ENCODE results near the gene DGCR6L.
"Not testable (repeated sequence)": the region's sequence is repeated elsewhere in the genome, so short reads cannot be mapped to it uniquely, and the experiment has no call there.

DGCR6L gene

DNA sequence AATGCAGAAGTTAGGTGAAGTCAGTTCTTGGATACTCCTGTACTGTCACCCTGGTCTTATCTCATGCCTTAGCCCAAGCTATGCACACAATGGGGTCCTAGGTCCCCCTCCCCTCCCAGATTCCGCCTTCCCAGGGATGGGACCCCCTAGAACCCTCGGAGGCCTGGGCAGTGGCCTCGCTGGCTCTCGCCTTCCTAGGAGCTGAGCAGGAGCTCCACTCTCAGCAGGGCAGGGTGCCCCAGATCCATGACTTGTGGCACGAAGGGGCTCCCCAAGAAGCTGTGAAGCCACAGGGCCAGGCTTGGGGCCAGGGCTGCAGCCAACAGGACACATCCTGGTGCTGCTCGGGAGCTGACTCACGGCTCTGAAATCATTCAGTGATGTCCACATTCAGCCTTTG is 9.7 kb downstream of the DGCR6L start:
- not testable (repeated sequence) for DNase-seq (ENCODE audit: low read depth in 4 of 4, low spot score in 1 of 4)

DNA sequence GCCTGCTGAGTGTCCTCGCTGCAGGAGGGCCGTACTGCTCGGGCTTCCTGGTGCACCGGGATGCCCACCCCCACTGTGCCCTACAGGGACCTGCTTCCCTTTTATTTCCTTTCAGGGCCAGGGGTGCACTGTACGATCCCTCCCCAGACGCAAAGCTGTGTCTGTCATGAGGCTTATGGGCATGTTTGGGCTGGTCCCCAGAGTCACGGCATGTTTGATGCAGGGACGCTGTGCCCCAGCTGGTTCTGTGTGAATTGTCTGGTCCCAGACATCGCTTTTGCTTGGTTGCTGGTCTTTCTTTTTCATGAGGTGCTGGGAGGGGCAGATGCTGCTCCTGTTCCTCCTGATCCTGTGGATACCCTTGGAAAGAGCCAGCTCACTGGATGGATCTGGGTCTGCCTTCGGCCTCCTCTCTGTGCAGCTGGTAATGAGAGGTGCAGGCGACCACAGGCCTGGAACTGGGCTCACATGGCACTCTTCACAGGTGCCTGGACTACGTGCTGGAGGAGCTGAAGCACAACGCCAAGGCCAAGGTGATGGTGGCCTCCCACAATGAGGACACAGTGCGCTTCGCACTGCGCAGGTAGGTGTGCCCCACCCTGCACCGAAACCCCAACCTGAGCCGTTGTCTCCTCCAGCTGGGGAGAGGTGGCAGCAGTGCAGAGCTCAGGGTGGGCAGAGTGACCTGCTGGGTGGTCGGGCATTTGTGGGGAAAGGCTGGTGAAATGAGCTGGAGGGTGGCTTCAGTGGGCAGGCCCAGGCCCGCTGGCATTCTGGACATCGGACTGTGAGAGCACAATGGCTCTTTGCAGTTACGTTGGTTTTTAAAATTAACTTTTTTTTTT is 10.8 kb downstream of the DGCR6L start:
- not testable (repeated sequence) for DNase-seq (ENCODE audit: low read depth in 4 of 4, low spot score in 1 of 4)

DNA sequence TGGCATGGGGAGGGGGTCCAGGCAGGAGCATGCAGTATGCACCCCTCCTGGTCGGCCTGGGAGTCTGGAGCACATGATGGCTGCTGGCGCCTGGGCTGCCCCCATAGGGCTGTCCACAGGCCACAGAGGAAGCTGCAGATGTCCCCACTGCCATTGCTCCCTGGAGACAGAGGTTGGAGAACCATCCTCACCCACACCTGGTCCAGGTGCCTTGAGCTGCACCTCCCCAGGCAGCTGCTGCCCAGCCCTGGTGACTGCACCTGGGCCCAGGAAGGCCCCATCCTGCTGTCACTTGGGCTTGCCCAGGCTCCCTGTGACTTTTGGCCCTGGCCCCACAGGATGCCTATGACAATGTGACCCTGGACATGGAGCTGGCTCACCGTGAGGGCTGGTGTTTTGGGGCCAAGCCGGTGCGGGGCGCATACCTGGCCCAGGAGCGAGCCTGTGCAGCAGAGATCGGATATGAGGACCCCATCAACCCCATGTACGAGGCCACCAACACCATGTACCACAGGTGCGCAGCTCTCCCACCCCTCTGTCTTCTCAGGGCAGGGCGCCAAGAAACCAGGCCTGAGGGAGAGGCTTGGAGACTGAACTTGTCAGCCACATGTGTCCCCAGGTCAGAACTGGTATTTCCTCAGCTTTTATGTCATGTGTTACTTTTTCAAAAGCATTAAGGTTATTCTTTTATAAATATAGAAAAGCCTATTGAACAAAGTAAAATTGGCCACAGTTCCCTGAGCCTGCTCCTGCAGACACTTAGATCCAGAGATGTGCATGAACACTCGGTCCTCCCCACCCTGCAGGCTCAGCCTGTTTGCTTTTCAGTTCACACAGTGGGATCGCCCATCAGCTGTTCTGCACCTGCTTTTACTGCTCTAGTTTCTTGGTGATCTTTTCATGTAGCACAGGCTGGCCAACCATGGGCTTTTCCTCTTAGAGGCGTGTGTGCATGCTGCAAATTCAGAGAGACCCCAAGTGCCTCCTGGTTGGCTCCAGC is 12.1 kb downstream of the DGCR6L start:
- DNase-seq (ENCODE audit: low read depth in 4 of 4, low spot score in 1 of 4) = not testable (repeated sequence)

DNA sequence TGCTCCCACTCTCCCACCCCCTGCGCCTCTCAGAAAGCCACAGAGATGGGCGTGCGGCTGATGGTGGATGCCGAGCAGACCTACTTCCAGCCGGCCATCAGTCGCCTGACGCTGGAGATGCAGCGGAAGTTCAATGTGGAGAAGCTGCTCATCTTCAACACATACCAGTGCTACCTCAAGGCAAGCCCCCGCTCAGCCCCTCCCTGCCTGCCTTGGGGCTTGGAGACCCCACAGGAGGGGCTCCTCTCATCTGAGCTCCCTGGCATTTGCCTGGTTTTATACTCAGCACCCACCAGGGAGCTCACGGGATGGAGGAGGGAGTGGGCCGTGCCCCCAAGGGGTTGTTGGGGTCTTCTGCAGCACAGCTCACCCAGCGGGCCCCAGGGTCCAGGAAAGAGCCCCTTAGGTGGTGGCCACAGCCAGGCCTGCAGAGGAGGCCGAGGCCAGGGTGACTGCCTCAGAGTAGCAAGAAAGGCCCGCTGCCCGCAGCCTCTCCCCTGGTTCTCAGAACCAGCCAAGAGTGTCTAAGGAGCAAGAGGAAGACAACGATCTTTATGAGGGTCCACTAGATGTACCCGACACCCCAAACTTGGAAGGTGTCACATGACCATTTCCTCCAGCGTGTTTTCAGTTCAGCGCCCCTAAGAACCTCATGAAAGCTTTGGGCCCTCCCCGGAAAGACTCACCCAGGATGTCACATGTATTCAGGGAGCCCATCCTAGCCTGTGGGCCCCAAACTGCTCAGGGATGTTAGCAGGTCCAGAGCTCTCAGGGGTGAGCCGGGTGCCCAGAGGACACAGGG is 13.0 kb downstream of the DGCR6L start:
- not testable (repeated sequence) for DNase-seq (ENCODE audit: low read depth in 4 of 4, low spot score in 1 of 4)

DNA sequence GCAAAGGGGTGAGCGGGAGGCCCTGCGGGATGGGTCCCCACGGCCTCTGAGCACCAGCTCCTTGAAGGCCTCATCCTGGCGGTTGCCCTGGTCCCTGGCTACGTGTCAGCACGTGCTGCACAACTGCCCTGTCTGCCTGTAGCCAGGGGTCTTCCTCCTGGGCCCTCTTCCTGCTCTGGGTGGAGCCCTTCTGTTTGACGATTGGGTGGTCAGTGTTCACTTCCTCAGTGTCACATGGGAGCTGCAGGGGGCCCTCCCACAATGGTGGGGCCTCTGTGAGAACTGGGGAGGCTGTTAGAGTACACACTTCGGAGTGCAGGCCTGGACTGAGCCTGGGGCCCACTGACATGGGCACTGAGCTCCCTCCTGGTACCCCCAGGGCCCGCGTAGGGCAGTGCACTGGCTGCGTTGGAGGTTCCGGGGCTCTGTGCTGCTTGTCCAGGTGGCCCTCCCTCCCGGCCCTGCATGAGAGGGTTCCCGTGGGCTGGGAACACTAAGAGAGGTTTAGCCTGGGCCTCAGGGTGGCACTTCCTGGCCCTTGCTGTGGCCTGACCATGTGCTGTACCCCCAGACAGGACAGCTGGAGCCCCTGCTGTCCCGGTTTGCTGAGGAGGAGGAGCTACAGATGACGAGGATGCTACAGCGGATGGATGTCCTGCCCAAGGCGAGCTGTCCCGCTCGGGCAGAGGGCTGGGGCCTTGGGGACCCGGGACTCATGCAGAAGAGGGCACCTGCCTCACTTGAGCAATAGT is 13.8 kb downstream of the DGCR6L start:
- DNase-seq (ENCODE audit: low read depth in 4 of 4, low spot score in 1 of 4) = no peak

DNA sequence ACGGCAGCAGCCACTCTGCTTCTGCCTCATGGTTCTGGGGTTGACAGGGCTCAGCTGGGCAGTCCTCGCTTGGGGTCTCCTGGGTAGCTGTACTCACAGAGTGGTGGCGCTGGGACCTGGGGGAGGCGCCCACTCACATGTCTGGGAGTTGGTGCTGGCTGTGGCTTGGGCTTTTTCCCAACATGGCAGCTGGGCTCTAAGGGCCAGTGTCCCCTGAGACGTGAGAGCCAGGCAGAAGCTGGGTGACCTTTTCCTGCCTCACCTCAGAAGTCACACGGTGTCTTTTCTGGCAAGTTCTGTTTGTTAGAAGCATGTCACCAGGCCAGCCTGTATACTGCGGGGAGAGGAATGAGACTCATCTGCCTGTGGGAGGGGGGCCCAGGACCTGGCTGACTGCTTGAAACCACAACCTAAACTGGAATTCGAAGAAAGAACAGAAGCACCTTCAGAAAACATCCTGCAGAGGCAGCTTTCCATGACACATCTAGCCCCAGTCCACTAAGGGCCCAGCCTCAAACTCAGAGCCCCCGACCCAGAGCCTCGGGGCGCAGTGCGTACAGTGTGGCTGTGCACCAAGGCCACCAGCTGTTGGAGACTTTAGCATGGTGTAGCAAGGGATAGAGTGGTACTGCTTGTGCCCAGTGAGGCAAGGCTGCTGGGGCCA is 14.5 kb downstream of the DGCR6L start:
- not testable (repeated sequence) for DNase-seq (ENCODE audit: low read depth in 4 of 4, low spot score in 1 of 4)

DNA sequence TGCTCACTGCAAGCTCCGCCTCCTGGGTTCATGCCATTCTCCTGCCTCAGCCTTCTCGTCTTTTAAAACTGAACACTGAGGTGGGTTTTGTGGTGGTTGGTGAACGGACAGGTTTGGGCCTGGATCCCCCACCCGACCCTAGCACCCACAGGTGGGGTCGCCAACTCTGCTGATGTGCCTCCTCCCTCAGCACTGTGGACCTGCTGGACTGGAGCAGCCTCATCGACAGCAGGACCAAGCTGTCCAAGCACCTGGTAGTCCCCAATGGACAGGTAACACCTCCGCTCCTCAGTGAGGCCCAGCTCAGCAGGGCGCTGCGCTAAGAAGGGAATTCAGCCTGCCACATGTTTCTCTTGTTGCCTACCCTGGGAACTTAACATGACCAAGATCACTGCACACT is 15.2 kb downstream of the DGCR6L start:
- no peak for DNase-seq (ENCODE audit: low read depth in 4 of 4, low spot score in 1 of 4)

DNA sequence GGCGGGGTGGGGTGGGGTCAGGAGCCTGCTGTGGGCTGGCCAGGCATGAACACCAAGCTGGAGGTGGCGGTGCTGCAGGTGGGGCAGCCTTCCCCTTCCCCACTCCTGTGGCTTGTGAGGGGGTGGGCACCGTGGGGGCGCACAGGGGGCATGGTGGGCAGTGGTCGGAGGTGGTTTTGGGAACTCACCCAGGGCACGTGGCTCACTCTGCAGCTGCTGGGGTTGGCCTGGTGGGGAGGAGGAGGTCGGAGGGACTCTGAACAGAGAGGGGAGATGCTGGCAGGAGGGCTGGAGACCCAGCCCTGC is 16.7 kb downstream of the DGCR6L start:
- not testable (repeated sequence) for DNase-seq (ENCODE audit: low read depth in 4 of 4, low spot score in 1 of 4)

DNA sequence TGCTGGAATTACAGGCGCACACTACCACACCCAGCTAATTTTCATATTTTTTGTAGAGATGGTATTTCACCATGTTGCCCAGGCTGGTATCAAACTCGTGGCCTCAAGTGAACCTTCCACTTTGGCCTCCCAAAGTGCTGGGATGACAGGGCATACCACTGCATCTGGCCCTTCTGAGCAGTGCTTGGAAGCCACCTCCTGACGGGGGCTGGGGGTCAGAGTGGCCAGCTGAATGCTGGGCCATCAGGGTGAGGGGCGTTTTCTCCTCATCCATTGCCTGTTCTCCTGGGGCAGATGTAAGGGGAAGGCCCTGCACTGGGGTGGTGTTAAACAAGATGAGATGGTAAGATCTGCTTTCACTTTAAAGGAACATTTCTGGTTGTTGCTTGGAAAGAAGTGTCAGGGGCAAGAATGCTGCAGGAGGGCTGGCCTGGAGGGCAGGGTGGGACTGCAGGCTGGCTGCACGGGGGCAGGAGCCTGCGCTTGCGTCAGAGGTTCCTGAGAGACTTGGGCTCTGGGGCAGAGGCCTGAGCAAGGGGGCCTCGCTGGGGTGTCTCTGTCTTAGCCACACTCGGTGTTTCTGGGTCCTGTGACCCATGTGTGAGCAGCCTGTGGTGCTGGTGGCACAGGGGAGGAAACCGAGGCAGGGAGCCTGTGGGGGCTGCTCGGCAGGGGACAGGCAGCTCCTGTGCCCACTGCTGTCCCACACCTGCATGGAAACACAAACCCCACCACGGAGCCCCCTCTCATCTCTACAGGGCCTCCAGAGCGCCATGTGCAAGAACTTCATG is 17.2 kb downstream of the DGCR6L start:
- DNase-seq (ENCODE audit: low read depth in 4 of 4, low spot score in 1 of 4) = no peak

DNA sequence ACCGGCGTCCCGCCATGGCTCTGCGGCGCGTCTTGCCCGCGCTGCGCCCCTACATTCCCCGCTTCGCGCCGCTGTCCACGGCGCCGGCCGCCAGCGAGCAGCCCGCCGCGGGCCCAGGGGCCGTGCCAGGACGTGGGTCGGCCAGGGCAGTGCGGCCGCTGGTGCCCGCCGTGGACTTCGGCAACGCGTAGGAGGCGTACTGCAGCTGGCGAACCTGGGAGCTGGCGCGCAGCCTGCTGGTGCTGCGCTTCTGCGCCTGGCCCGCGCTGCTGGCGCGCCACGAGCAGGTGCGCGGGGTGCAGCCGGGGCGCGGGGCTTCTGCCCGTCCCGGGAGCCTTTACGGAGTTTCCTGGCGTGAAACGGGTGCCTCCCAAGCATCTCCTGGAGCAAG is 20.1 kb downstream of the DGCR6L start:
- no peak for DNase-seq (ENCODE audit: low read depth in 4 of 4, low spot score in 1 of 4)

DNA sequence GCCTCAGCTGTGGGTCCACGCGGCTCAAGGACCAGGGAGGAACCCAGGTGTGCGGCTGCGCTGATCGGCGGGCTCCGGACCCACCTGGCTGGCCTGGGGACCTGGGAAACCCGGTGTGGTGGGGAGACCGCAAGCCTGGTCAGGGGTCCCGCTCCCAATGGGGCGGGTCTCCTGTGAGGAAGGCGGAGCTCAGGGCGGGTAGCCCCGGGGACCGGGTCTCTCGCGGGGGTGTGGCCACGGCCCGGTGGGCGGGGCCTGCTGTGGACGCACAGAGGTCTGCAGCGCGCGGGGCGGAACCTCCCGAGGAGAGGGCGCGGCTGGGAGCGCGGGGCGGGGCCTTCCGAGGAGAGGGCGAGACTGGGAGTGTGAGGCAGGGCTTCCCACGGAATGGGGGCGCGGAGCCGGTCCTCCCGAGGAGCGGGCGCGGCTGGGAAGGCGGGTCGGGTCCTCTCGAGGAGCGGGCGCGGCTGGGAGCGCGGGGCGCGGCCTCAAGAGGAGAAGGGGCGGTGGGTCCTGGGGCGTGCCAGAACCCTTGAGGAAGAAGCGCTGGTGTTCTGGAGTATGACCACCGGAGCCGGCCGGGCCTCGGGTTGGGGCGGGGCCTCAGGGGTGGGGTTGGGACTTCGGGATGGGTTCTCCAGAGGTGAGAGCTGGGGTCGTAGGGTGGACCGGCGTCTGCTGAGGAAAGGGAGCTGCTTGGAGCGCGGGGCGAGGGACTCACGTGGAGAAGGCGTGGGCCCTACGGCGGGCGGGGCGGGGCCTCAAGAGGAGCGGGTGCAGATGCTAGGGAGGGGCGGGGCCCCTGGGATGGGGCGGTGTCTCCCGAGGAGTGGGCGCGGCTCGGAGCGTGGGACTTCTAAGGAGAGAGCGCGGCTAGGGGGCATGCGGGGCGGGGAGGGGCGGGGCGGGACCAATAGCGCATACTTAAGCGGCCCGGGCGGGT is 20.8 kb downstream of the DGCR6L start:
- peak; percentile 75 to 89 (median 86) for DNase-seq (ENCODE audit: low read depth in 4 of 4, low spot score in 1 of 4)

DNA sequence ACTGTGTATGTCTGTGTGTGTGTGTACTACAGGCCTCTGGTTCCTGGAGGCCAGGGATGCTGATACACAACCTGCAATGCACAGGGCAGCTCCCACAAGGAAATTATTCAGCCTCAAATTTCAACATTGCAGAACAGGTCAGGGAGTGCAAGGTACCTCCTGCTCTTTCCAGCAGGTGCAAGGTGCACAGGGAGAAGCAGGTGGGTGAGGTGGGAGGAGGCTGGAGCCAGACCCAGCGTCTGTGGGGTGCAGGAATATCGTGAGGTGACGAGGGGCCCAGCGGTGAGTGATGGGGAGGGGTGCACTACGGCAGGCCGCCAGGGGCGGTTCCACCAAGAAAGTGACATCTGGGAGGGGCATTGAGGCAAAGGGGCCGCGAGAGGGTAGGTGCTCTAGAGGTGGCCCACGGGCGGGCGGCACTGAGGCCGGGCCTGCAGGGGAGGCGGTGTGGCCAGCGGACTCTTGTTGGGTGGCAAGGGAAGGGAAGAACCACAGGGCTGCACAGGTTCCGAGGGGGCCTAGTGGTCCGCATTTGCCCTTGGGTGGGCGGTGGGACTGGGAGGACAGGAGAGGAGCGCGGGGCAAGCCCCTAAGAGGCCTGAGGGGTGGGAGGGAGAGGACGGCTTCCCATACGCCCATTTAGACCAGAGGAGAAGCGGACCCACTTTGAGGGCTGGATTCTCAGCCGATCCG is 21.6 kb downstream of the DGCR6L start:
- DNase-seq (ENCODE audit: low read depth in 4 of 4, low spot score in 1 of 4) = no peak

DNA sequence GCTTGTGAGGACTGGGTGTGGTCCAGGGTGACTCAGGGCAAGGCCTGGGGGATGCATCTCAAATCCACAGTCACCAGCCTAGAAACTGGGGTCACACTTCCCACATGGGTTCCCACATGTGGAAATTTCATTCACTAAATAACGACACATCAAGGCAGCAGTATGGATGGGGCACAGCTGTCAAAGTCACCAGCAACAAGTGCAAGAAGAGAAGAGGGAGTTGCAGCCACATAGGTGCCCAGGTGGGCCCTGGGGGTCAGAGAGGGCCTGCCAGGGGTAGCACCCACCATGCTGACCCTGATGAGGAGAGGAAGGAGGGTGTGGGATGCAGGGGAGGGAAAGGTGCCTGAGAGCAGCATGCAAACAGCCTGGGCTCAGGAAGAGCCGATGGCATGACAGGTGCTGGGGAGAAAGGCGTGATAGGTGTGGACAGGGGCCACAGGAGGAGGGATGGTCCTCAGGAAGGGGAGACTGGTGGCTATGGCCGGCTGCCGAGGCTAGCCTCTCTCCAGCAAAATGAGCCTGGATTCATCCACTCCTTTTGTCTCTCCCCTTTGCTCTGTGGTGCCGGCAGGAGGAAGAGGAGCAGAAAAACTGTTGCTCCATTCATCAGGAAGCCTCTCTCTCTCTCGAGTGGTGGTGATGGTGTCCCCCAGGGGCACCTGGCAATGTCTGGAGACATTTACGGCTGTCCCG is 22.3 kb downstream of the DGCR6L start:
- no peak for DNase-seq (ENCODE audit: low read depth in 4 of 4, low spot score in 1 of 4)

DNA sequence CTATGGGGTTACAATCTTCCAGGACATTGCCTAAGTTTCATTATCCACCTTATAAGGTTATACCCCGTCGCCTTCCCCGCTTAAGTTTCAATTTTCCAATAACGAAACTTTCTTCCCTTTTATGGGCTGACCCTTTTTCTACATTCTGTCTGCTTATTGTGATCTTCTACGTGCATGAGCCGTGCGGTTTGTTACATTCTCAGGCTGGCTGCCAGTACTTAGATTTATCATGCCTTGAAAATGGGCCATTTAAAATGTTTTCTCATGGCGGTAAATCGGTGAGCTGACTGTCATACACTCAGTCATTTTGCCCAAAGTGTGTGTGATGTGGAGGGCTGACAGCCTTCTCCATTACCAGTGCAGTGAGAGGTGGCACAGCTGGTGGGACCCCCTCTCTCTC is 23.3 kb downstream of the DGCR6L start:
- no peak for DNase-seq (ENCODE audit: low read depth in 4 of 4, low spot score in 1 of 4)

DNA sequence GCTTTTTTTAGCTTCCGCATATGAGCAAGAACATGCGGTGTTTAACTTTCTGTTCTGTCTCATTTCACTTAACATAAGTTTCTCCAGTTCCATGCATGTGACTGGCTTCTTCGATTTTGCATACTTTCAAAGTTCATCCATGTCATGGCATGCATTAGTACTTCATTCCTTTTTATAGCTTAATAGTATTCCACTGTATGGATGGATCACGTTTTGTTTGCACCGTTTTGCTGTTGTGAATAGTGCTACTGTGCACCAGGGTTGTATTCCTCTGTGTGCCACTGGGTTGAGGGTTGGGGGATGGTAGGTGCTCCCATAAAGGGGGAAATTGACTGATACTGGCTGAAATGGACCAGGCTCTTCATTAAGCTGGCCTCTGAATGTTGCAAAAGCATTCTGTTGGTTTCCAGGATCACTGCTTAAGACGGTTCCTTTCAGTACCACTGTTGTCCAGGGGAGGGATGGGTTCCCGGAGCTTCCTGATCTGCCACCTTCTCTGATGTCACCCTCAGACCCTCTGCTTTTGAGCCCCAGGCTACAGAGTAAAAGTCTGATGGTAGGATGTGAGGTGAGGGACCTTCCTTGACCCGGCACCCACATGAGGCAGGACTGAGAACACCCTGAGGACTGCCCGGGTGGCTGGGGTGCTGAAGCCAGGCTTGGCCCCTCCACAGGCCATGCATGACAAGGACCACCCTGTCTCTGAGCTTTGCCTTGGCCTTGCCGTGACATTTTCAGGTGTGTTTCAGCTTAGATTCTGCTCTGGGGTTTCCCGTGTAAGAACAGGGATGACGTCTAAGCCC is 24.4 kb downstream of the DGCR6L start:
- no peak for DNase-seq (ENCODE audit: low read depth in 4 of 4, low spot score in 1 of 4)

DNA sequence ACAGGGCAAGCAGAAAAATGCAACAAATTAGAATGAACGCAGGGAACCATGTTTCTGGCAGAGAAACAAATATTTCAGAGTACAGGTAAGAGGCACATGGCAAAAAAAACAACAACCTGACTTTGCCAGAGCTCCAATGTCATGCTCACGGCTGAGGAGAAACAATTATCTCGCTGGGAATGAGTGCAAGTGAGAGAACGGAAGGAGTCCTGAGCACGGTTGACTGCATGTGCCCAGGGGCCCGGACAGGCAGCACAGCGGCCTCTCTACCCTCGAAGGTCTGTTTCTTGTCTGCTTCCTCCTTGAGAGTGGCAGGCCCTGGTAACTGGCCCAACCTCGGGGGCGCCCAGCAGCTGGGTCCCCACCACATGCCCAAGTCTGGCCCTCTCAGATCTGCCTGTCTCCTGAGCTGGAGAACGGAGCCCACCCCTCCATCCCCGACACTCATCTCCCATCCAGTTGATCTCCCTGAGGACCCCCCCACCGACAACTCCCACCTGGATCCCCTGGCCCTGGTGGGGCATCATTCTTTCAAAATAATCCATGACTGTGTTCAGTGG is 27.1 kb downstream of the DGCR6L start:
- no peak for DNase-seq (ENCODE audit: low read depth in 4 of 4, low spot score in 1 of 4)

Measured in stimulated activated CD4-positive, alpha-beta T cell treated with anti-CD3 and anti-CD28 coated beads, Interleukin-1b, Interleukin-23, amount 100 ng/mL, for 24 hours (primary cell).